ENCODE results near the gene SDF2L1. TPM values are rescaled to one million over a fixed set of nuclear protein-coding genes. Genes with fewer than 3 reads are reported as not detected.
A peak's percentile ranks its signal among the peaks of the same experiment; 100 is the strongest.

The SDF2L1 gene
- total and polyA plus RNA-seq, 9 of the 15 experiments (the other 6 are each of a cell fraction or from before 2014, with no cell fraction given), result 15.1 to 989 (median 124) TPM

- TF ChIP-seq SMARCA5 (IDR thresholded peaks at IDR 0.05) (no peak), TCF7 (IDR thresholded peaks at IDR 0.05; ENCODE audit: borderline replicate concordance) (no peak), IRF2 (CRISPR knock-in tag; IDR thresholded peaks at IDR 0.05) (no peak), SIN3B (IDR thresholded peaks at IDR 0.05; ENCODE audit: low read depth) (no peak), U2AF1 (optimal IDR thresholded peaks at IDR 0.05; ENCODE audit: low read depth, low read length) (no peak), STAT5B (CRISPR knock-in tag; IDR thresholded peaks at IDR 0.05) (no peak), REST (IDR thresholded peaks at IDR 0.05; ENCODE audit: borderline replicate concordance) (no peak), REST (CRISPR knock-in tag; IDR thresholded peaks at IDR 0.05; ENCODE audit: low read depth) (no peak), L3MBTL2 (IDR thresholded peaks at IDR 0.05) (no peak), GATAD2B (IDR thresholded peaks at IDR 0.05; ENCODE audit: borderline replicate concordance) (no peak), EP300 (IDR thresholded peaks at IDR 0.05; ENCODE audit: low read length) (peak; percentile 33; the same call in 1 of the 2 replicates), TRIM25 (IDR thresholded peaks at IDR 0.05; ENCODE audit: borderline replicate concordance) (no peak), SPI1 (IDR thresholded peaks at IDR 0.05; ENCODE audit: borderline replicate concordance, low read depth, low read length) (peak; percentile 77), ZKSCAN8 (CRISPR knock-in tag; IDR thresholded peaks at IDR 0.05) (no peak), CHAMP1 (IDR thresholded peaks at IDR 0.05) (no peak), MAFK (IDR thresholded peaks at IDR 0.05; ENCODE audit: low read length) (peak; percentile 22)
- TF ChIP-seq, protein P1, sequence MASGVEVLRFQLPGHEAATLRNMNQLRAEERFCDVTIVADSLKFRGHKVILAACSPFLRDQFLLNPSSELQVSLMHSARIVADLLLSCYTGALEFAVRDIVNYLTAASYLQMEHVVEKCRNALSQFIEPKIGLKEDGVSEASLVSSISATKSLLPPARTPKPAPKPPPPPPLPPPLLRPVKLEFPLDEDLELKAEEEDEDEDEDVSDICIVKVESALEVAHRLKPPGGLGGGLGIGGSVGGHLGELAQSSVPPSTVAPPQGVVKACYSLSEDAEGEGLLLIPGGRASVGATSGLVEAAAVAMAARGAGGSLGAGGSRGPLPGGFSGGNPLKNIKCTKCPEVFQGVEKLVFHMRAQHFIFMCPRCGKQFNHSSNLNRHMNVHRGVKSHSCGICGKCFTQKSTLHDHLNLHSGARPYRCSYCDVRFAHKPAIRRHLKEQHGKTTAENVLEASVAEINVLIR (CRISPR knock-in tag; IDR thresholded peaks at IDR 0.05), result no peak
Observed at GRCh38 chr22:21651521-21652009, 9.5 kb downstream of the SDF2L1 start (continued).
